Esophagus squamous epithelium (tissue), 5 donors: ENCODE data around the gene DDI2. TPM values are rescaled to one million over a fixed set of nuclear protein-coding genes. Genes with fewer than 3 reads are reported as not detected.

Source experiments
- DNase-seq: peaks from one replicate; lab custom pipeline; 2025; lab: John Stamatoyannopoulos, UW
- H3K27ac ChIP-seq, 4 donors: fragments of 200-600 bp; sonication (generic); one replicate each; pipeline ENCODE4 v1.5.1; 2016 to 2019; ENCODE audit warnings: mild to moderate bottlenecking in 1 of 4
- H3K27me3 ChIP-seq, 4 donors: fragments of 200-600 bp; sonication (generic); 1 replicate in 3 of 4; 2 replicates in 1 of 4; pipeline versions ENCODE4 v1.5.1 to v1.6.0; 2017 to 2021; ENCODE audit warnings: antibody characterized with exemption in 1 of 4
- H3K36me3 ChIP-seq, 3 donors: fragments of 200-600 bp; sonication (generic); one replicate each; pipeline ENCODE4 v1.5.1; 2016 to 2019
- H3K4me1 ChIP-seq, 3 donors: fragments of 200-600 bp; sonication (generic); one replicate each; pipeline ENCODE4 v1.5.1; 2017 to 2019
- H3K4me3 ChIP-seq, 4 donors: fragments of 200-600 bp; sonication (generic); 1 replicate in 3 of 4; 2 replicates in 1 of 4; pipeline ENCODE4 v1.5.1; 2016 to 2019; ENCODE audit warnings: mild to moderate bottlenecking in 2 of 4, moderate library complexity in 1 of 4
- H3K9me3 ChIP-seq, 3 donors: fragments of 200-600 bp; sonication (generic); one replicate each; pipeline ENCODE4 v1.5.1; 2016 to 2019
- CTCF ChIP-seq, 6 experiments: fragments of 450-650 bp in 4 of 6; fragments of 200-600 bp in 2 of 6; sonication (generic) in 2 of 6; IDR thresholded peaks; one replicate each; pipeline ENCODE4 v1.5.1; 2016 to 2019; ENCODE audit warnings: antibody characterized with exemption in 6 of 6, mild to moderate bottlenecking in 4 of 6, moderate library complexity in 4 of 6
- POLR2A ChIP-seq, 4 donors: fragments of 450-650 bp; IDR thresholded peaks; one replicate each; pipeline ENCODE4 v1.6.1; 2017; ENCODE audit warnings: antibody characterized with exemption in 4 of 4, mild to moderate bottlenecking in 4 of 4, moderate library complexity in 3 of 4
- WGBS, 2 donors: methylation state at CpG; one replicate each; pipeline ENCODE4 v1.1.5; 2018; 5-methylcytosine and 5-hydroxymethylcytosine counted together
- intact Hi-C: fragments of 100-400 bp; cut with DNase I; formaldehyde crosslinking; loops from one replicate; pipeline ENCODE4 v1.15.0; 2022
- total RNA-seq, 4 donors: library from RNA; depleted of rRNA; stranded (reverse); fragments of >200 nt; gene quantifications; one replicate each; pipeline ENCODE4 v1.1.0, GENCODE V29; 2016
- donor health status: DM: yes; HTN: yes; CAD: no.

The DDI2 gene
- total RNA-seq, 4 donors from 2014 or later, result 20.6 to 62.9 (median 48.3) TPM

- H3K27me3 ChIP-seq, result no peaks in the 10 kb centered on the region
These were observed 51.8 kb downstream of the DDI2 start for GRCh38 chr1:15669074-15669473.

GRCh38 chr1:15669864-15670263 is 52.6 kb downstream of the DDI2 start:
- peaks cover 0 to 7% (median 0%) of the 10 kb centered on the region in 3 donors for H3K36me3 ChIP-seq
- WGBS, 2 donors, result 57 to 68% methylated on average over 4 of the region's 4 CpGs
- no peak overlapping the region for H3K27ac ChIP-seq
- H3K9me3 ChIP-seq, result no peaks in the 10 kb centered on the region
- H3K4me1 ChIP-seq, result peaks cover 0 to 8% (median 0%) of the 10 kb centered on the region in 3 donors
- H3K27me3 ChIP-seq, result no peaks in the 10 kb centered on the region
- no peak for TF ChIP-seq POLR2A (IDR thresholded peaks at IDR 0.05)
- TF ChIP-seq CTCF (IDR thresholded peaks at IDR 0.05), result no peak
- intact Hi-C loops, result no loop called here
- no peak overlapping the region for H3K4me3 ChIP-seq
- DNase-seq, result no peak

More at GRCh38 chr1:15669074-15669473, 51.8 kb downstream of the DDI2 start:
- Histone ChIP-seq H3K36me3 (peaks cover 0 to 14% (median 0%) of the 10 kb centered on the region in 3 donors), H3K9me3 (no peaks in the 10 kb centered on the region), H3K4me3 (no peak overlapping the region), H3K27ac (no peak overlapping the region), H3K4me1 (peaks cover 0 to under 1% (median 0%) of the 10 kb centered on the region in 3 donors)
- intact Hi-C loops, result no loop called here
- TF ChIP-seq POLR2A (IDR thresholded peaks at IDR 0.05), result no peak
- TF ChIP-seq CTCF (IDR thresholded peaks at IDR 0.05), result no peak
- DNase-seq, result no peak
- 89 to 94% methylated on average over 8 to 10 of the region's 10 CpGs for WGBS, 2 donors

- DNase-seq, result no peak
- no peak overlapping the region for H3K4me3 ChIP-seq
- 100% methylated on average over 2 of the region's 2 CpGs for WGBS, 2 donors
- TF ChIP-seq POLR2A (IDR thresholded peaks at IDR 0.05) (no peak), CTCF (IDR thresholded peaks at IDR 0.05) (no peak)
- peaks cover 0 to 4% (median 0%) of the 10 kb centered on the region in 3 donors for H3K36me3 ChIP-seq
- intact Hi-C loops, result no loop called here
- H3K27ac ChIP-seq, result no peak overlapping the region
- H3K9me3 ChIP-seq, result no peaks in the 10 kb centered on the region
- H3K4me1 ChIP-seq, result peaks cover 0 to 12% (median 0%) of the 10 kb centered on the region in 3 donors
- no peaks in the 10 kb centered on the region for H3K27me3 ChIP-seq
These were observed 54.2 kb downstream of the DDI2 start for GRCh38 chr1:15671430-15671829.

- Histone ChIP-seq H3K27me3 (no peaks in the 10 kb centered on the region), H3K27ac (peak overlapping the region in 2 of 4 donors; percentile 3 to 14), H3K9me3 (no peaks in the 10 kb centered on the region), H3K36me3 (no peaks in the 10 kb centered on the region), H3K4me3 (no peak overlapping the region), H3K4me1 (peaks cover 0 to 15% (median 1%) of the 10 kb centered on the region in 3 donors)
- no peak for TF ChIP-seq CTCF (IDR thresholded peaks at IDR 0.05)
- TF ChIP-seq POLR2A (IDR thresholded peaks at IDR 0.05), result no peak
- 39 to 44% methylated on average over 11 to 12 of the region's 12 CpGs for WGBS, 2 donors
- no peak for DNase-seq
- intact Hi-C loops, result no loop called here
These were observed 57.3 kb downstream of the DDI2 start for GRCh38 chr1:15674386-15675159.

GRCh38 chr1:15676010-15676409 is 58.8 kb downstream of the DDI2 start:
- Histone ChIP-seq H3K4me1 (peaks cover 1 to 29% (median 16%) of the 10 kb centered on the region in 3 donors), H3K36me3 (no peaks in the 10 kb centered on the region), H3K27ac (no peak overlapping the region), H3K9me3 (no peaks in the 10 kb centered on the region), H3K4me3 (no peak overlapping the region), H3K27me3 (no peaks in the 10 kb centered on the region)
- TF ChIP-seq POLR2A (IDR thresholded peaks at IDR 0.05) (no peak), CTCF (IDR thresholded peaks at IDR 0.05) (no peak)
- 57 to 65% methylated on average over 2 of the region's 2 CpGs for WGBS, 2 donors
- intact Hi-C loops, result no loop called here
- DNase-seq, result no peak
